Progenitor cell of endocrine pancreas (in vitro differentiated cells): ENCODE data around the gene DGKQ. TPM values are rescaled to one million over a fixed set of nuclear protein-coding genes. Genes with fewer than 3 reads are reported as not detected.

Experiments used
- DNase-seq: peaks from one replicate; pipeline ENCODE4 v3.0.0; 2021; ENCODE audit warnings: low spot score; ENCODE audit not compliant: unreplicated experiment
- H3K27ac Mint-ChIP-seq: 2 replicates; pipeline ENCODE4 v1.8.0; 2021; ENCODE audit warnings: mild to moderate bottlenecking, moderate library complexity, mixed read lengths
- H3K27me3 Mint-ChIP-seq: 2 replicates; pipeline ENCODE4 v1.8.0; 2021; ENCODE audit warnings: mixed read lengths
- H3K36me3 Mint-ChIP-seq: 2 replicates; pipeline ENCODE4 v1.8.0; 2022; ENCODE audit warnings: mixed read lengths; ENCODE audit not compliant: insufficient read depth
- H3K4me1 Mint-ChIP-seq: 2 replicates; pipeline ENCODE4 v1.8.0; 2021; ENCODE audit warnings: low read depth, mixed read lengths
- H3K4me3 Mint-ChIP-seq: 2 replicates; pipeline ENCODE4 v1.8.0; 2021; ENCODE audit warnings: low read depth, mild to moderate bottlenecking, moderate library complexity, mixed read lengths
- H3K9me3 Mint-ChIP-seq: 2 replicates; pipeline ENCODE4 v1.8.0; 2021; ENCODE audit warnings: low read depth, mixed read lengths
- CTCF ChIP-seq: fragments of 200-600 bp; sonication (generic); IDR thresholded peaks from one replicate; pipeline ENCODE4 v1.5.0; 2021; ENCODE audit warnings: antibody characterized with exemption, mild to moderate bottlenecking; ENCODE audit not compliant: unreplicated experiment
- total RNA-seq: library from RNA; stranded (reverse); gene quantifications from 2 replicates; pipeline ENCODE4 v1.2.1, GENCODE V29; 2021

The DGKQ gene
- total RNA-seq, 1 donor from 2014 or later = 24.9 TPM

DNA sequence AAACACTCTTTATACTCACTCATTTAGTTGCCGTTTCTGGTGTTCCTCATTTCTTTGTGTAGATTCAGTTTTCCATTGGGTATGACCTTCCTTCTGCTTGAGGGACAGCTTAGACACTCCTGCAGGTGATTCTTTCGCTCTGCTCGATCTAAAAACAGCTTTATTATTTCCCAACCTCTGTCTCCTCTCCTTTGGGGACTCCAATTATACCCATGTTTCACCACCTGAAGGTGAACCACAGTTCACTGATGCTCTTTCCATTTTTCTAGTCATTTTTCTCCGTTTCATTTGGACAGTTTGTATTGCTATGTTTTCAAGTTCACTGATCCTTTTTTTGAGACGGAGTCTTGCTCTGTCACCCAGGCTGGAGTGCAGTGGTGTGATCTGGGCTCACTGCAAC lies 33.5 kb upstream of the DGKQ start:
- H3K4me1 Mint-ChIP-seq = peaks cover 10% of the 10 kb centered on the region
- H3K27ac Mint-ChIP-seq = no peak overlapping the region
- no peaks in the 10 kb centered on the region for H3K9me3 Mint-ChIP-seq
- H3K36me3 Mint-ChIP-seq = peaks cover 4% of the 10 kb centered on the region
- no peak overlapping the region for H3K4me3 Mint-ChIP-seq
- no peak for TF ChIP-seq CTCF
- DNase-seq = no peak
- peaks cover 47% of the 10 kb centered on the region for H3K27me3 Mint-ChIP-seq

DNA sequence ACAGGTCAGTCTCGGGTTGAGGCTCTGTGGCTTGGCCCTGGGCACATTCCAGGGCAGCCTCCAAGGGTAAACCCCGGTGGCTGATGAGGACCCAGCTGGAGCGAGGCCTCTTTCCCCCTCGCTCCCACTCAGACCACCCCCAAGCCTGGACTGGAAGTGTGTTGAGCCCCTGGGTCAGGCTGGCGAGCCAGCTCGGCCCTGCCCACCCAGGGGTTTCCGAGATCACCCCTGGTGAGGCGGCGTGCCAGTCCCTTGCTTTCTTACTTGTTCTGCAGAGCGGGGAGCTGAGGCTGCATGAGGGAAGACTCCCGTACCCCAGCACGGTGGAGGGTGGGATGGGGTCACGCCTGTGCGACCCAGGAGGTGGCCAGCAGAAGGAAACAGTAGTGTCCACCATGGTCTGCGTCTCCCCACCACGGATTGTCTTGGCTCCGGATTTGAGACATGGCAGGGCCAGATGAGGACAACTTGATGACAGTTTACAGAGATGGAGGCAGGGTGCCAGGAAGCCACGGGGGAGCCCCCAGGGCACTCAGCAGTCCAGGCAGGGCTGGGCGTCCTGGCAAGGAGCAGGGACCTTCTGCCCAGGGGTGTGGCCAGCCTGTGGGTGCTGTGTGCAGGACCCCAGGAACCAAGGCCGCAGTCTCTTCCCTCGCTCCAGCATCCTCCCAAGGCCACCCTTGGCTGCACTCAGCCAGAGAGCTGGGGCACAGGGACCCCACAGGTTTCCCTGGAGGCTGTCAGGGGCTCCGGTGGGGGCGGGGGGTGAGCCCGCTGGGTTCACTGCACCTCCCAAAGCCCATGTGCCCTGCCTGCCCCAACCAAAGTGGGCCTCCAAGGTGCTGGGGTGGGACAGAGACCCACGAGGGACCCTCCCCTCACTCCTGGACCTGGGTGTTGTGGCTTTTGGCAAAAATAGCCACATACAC lies 31.5 kb upstream of the DGKQ start:
- no peak for TF ChIP-seq CTCF
- no peak for DNase-seq
- Mint-ChIP-seq H3K4me3 (no peak overlapping the region), H3K36me3 (peaks cover 4% of the 10 kb centered on the region), H3K4me1 (peaks cover 6% of the 10 kb centered on the region), H3K27ac (peak overlapping the region; percentile 56), H3K27me3 (peaks cover 59% of the 10 kb centered on the region), H3K9me3 (no peaks in the 10 kb centered on the region)

DNA sequence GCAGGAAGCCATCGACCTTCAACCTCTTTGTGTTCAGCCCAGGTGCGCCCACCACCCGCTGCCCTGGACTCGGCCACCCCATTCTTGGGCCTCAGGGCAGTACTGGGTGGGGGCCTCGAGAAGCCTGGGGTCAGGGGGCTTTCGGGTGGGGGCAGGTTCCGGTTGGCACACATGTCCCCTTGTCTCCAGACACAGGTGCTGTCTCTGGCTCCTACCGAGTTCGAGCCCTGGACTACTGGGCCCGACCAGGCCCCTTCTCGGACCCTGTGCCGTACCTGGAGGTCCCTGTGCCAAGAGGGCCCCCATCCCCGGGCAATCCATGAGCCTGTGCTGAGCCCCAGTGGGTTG lies 30.7 kb upstream of the DGKQ start:
- Mint-ChIP-seq H3K4me3 (no peak overlapping the region), H3K27ac (no peak overlapping the region), H3K4me1 (peaks cover 5% of the 10 kb centered on the region), H3K9me3 (no peaks in the 10 kb centered on the region), H3K36me3 (peaks cover 4% of the 10 kb centered on the region), H3K27me3 (peaks cover 62% of the 10 kb centered on the region)
- no peak for DNase-seq
- no peak for TF ChIP-seq CTCF

GRCh38 chr4:1003271-1004070 lies 30.1 kb upstream of the DGKQ start:
- Mint-ChIP-seq H3K27ac (no peak overlapping the region), H3K4me3 (no peak overlapping the region), H3K9me3 (no peaks in the 10 kb centered on the region), H3K4me1 (peaks cover 1% of the 10 kb centered on the region), H3K27me3 (peaks cover 60% of the 10 kb centered on the region), H3K36me3 (peaks cover 2% of the 10 kb centered on the region)
- no peak for TF ChIP-seq CTCF
- no peak for DNase-seq

DNA sequence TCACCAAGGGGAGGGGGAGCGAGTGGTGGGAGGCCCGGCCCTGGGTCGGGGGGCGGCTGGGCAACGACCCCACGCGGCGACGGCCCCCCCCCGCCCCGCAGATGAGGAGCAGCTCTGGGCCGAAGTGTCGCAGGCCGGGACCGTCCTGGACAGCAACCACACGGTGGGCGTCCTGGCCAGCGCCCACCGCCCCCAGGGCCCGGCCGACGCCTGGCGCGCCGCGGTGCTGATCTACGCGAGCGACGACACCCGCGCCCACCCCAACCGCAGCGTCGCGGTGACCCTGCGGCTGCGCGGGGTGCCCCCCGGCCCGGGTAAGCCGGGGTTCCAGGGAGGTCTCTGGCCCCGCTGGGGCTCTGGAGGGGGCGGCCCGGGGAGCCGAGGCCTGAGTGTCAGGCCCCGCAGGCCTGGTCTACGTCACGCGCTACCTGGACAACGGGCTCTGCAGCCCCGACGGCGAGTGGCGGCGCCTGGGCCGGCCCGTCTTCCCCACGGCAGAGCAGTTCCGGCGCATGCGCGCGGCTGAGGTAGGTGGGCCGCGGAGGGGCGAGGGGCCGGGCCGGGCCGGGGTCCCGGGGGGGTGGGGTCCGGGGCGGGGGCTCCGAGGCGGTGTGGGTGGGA lies 29.4 kb upstream of the DGKQ start:
- Mint-ChIP-seq H3K27ac (no peak overlapping the region), H3K9me3 (no peaks in the 10 kb centered on the region), H3K4me1 (peaks cover 1% of the 10 kb centered on the region), H3K4me3 (no peak overlapping the region), H3K27me3 (peaks cover 60% of the 10 kb centered on the region), H3K36me3 (peaks cover 2% of the 10 kb centered on the region)
- no peak for DNase-seq
- TF ChIP-seq CTCF = no peak
